ENCODE measurements around the gene MAGI3.
A peak's percentile ranks its signal among the peaks of the same experiment; 100 is the strongest.

Gene MAGI3

GRCh38 chr1:113653741-113654140 lies 263.4 kb downstream of the MAGI3 start:
- Mint-ChIP-seq H3K4me1 (peaks cover 15% of the 10 kb centered on the region), H3K27ac (no peak overlapping the region), H3K4me3 (no peak overlapping the region), H3K27me3 (ENCODE audit: low read depth, poor library complexity) (no peaks in the 10 kb centered on the region), H3K36me3 (ENCODE audit: low read depth) (no peaks in the 10 kb centered on the region), H3K9me3 (no peaks in the 10 kb centered on the region)
- TF ChIP-seq CTCF (IDR thresholded peaks at IDR 0.05): no peak
- DNase-seq: no peak

GRCh38 chr1:113654883-113655282 lies 264.6 kb downstream of the MAGI3 start:
- no peaks in the 10 kb centered on the region for H3K36me3 Mint-ChIP-seq (ENCODE audit: low read depth)
- no peak for TF ChIP-seq CTCF (IDR thresholded peaks at IDR 0.05)
- no peaks in the 10 kb centered on the region for H3K9me3 Mint-ChIP-seq
- H3K27me3 Mint-ChIP-seq (ENCODE audit: low read depth, poor library complexity): no peaks in the 10 kb centered on the region
- H3K27ac Mint-ChIP-seq: no peak overlapping the region
- H3K4me1 Mint-ChIP-seq: peaks cover 27% of the 10 kb centered on the region
- no peak overlapping the region for H3K4me3 Mint-ChIP-seq
- no peak for DNase-seq

- no peak overlapping the region for H3K4me3 Mint-ChIP-seq
- H3K9me3 Mint-ChIP-seq: no peaks in the 10 kb centered on the region
- DNase-seq: no peak
- H3K27me3 Mint-ChIP-seq (ENCODE audit: low read depth, poor library complexity): no peaks in the 10 kb centered on the region
- H3K4me1 Mint-ChIP-seq: peaks cover 33% of the 10 kb centered on the region
- no peaks in the 10 kb centered on the region for H3K36me3 Mint-ChIP-seq (ENCODE audit: low read depth)
- H3K27ac Mint-ChIP-seq: peak overlapping the region; percentile 71
- no peak for TF ChIP-seq CTCF (IDR thresholded peaks at IDR 0.05)
These were observed 266.8 kb downstream of the MAGI3 start for GRCh38 chr1:113657126-113657525.

GRCh38 chr1:113657556-113658063 lies 267.3 kb downstream of the MAGI3 start:
- peaks cover 33% of the 10 kb centered on the region for H3K4me1 Mint-ChIP-seq
- H3K27me3 Mint-ChIP-seq (ENCODE audit: low read depth, poor library complexity): no peaks in the 10 kb centered on the region
- no peak for TF ChIP-seq CTCF (IDR thresholded peaks at IDR 0.05)
- DNase-seq: no peak
- no peak overlapping the region for H3K4me3 Mint-ChIP-seq
- H3K9me3 Mint-ChIP-seq: no peaks in the 10 kb centered on the region
- no peak overlapping the region for H3K27ac Mint-ChIP-seq
- no peaks in the 10 kb centered on the region for H3K36me3 Mint-ChIP-seq (ENCODE audit: low read depth)

- no peak for TF ChIP-seq CTCF (IDR thresholded peaks at IDR 0.05)
- Mint-ChIP-seq H3K27me3 (ENCODE audit: low read depth, poor library complexity) (no peaks in the 10 kb centered on the region), H3K36me3 (ENCODE audit: low read depth) (no peaks in the 10 kb centered on the region), H3K27ac (peak overlapping the region; percentile 87), H3K4me1 (peaks cover 33% of the 10 kb centered on the region), H3K9me3 (no peaks in the 10 kb centered on the region), H3K4me3 (no peak overlapping the region)
- DNase-seq: no peak
These were observed 268.7 kb downstream of the MAGI3 start for GRCh38 chr1:113659035-113659434.

- H3K27me3 Mint-ChIP-seq (ENCODE audit: low read depth, poor library complexity): no peaks in the 10 kb centered on the region
- TF ChIP-seq CTCF (IDR thresholded peaks at IDR 0.05): no peak
- peak overlapping the region; percentile 87 for H3K27ac Mint-ChIP-seq
- no peak overlapping the region for H3K4me3 Mint-ChIP-seq
- DNase-seq: no peak
- H3K36me3 Mint-ChIP-seq (ENCODE audit: low read depth): no peaks in the 10 kb centered on the region
- peaks cover 33% of the 10 kb centered on the region for H3K4me1 Mint-ChIP-seq
- no peaks in the 10 kb centered on the region for H3K9me3 Mint-ChIP-seq
These were observed 269.2 kb downstream of the MAGI3 start for GRCh38 chr1:113659556-113659955.

Measured in nephron progenitor cell (in vitro differentiated cells).